HG02938 (cell line): Measurements from ENCODE around the gene SLC12A7.

ENCODE experiments used
- ATAC-seq: cut with Tn5 transposase; IDR thresholded peaks from one replicate; pipeline ENCODE4 v1.9.1; 2021; ENCODE audit warnings: mild to moderate bottlenecking, moderate library complexity; ENCODE audit not compliant: unreplicated experiment

Gene SLC12A7

DNA sequence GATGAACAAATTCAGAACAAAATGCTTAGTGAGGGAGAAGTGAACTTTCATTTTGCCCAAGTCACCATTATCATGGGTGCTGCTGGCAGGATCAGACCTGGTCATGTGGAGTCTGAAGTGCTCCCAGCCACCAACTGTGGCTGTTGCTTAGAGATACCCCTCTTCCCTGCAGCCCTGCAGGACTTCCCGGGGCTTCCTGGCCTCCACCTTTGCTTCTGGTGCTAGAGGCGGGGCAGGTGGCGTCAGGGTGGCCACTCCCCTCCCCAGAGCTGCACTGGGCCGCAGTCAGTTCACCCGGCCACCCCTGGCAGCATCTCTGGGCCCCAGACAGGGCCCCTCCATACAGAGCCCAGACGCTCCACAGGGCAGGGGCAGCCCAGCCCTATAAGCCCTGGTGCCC lies 30.0 kb upstream of the SLC12A7 start:
- ATAC-seq: no peak

DNA sequence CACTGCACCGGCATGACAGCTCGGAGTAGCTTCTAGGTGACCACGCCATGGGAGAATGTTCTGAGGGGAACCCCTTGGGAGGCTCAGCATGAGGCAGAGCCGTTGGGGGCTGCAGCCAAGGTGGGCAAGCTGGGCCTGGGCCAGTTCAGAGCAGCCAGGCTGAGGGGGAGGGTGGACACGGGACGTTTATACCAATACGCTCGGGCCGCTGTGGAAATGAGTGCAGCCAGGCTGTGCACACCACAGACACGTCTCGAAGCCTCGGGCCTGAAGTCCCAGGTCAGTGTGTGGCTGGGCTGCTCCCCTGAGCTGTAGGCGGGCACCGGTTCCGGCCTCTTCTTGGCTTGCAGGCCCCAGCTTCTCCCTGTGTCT lies 28.9 kb upstream of the SLC12A7 start:
- no peak for ATAC-seq

DNA sequence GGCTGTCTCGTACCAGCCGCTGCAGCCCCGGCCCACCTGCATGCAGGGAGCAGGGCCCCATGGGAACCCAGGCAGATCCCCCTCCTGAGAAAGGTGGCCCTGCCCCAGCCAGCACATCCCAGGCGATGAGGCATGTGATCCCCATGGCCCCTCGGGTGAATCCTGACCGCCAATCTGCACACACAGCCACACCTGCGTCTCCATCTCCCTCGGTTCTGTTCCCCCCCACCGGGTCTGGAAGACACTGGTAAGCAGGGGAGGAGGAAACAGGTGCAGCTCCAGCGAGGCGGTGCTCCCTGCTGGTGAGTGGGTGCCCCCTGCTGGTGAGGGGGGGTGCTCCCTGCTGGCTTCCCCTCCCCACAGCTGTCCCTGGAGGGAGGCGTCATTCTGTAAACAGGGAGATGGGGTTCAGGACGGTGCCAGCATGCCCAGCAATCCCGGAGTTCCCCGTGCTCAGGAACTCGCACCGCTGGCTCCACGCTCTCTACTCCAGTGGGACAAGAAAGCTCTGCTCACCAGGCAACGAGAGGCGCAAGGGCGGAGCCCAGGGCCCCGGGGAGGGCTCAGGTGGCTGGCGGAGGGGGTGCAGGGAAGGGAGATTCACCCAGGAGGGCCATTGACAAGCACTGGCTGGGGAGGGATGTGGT lies 28.4 kb upstream of the SLC12A7 start:
- ATAC-seq: no peak

GRCh38 chr5:1139331-1140170 lies 27.7 kb upstream of the SLC12A7 start:
- no peak for ATAC-seq

GRCh38 chr5:1138445-1139245 lies 26.8 kb upstream of the SLC12A7 start:
- ATAC-seq: no peak

GRCh38 chr5:1137567-1138444 lies 25.9 kb upstream of the SLC12A7 start:
- no peak for ATAC-seq

GRCh38 chr5:1136814-1137213 lies 25.0 kb upstream of the SLC12A7 start:
- no peak for ATAC-seq

GRCh38 chr5:1135696-1136525 lies 24.0 kb upstream of the SLC12A7 start:
- ATAC-seq: no peak

DNA sequence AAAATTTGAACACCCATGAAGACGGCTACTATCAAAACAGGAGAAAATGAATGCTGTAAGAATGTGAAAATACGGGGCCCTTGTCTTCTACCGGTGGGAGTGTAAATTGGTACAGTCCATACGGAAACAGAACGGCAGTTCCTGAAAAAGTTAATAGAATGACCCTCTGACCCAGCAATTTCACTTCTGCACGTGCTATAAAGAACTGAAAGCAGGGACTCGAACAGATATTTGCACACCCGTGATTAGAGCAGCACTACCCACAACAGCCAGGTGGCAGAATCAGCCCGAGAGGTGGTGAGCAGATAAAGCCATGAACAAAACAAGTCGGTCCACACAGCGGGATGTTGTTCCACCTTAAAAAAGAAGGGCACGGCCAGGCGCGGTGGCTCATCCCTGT lies 22.6 kb upstream of the SLC12A7 start:
- peak; percentile 54 for ATAC-seq

DNA sequence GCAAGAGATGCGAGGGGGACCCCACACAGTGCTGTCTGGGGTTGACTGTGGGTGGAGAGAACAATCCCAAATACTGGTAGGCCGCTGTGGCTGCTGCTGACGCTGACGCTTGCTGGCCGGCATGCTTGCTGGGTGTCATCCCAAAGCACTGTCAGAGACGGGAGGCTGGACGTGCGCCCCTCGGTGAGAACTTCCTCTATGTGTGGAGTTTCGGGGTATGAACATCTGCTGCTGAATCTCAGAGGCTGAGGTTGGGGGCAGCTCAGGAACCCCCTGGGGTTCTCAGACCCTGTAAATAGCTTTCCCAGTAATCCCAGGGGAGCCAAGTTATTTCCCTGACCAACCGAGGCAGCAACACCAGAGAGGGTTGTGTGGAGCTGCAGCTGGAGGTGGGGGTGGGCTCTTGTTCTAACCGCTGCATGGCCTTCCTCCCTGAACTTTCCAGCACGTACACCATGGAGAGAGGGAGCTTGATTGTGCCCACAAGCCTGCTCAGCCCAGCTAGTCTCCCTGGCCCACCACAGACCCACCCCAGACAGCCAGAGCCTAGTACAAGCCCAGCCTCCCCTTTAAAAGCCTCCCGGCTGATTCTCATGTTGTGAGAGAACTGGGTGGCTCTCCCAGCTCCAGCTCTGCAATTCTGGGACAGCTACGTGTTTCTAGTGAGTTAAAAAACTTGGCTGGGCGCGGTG lies 21.8 kb upstream of the SLC12A7 start:
- ATAC-seq: no peak

GRCh38 chr5:1133108-1133507 lies 21.2 kb upstream of the SLC12A7 start:
- ATAC-seq: no peak

- no peak for ATAC-seq
These were observed 20.7 kb upstream of the SLC12A7 start for GRCh38 chr5:1132570-1132969.

- no peak for ATAC-seq
These were observed 19.9 kb upstream of the SLC12A7 start for GRCh38 chr5:1131726-1132125.

GRCh38 chr5:1131191-1131621 lies 19.3 kb upstream of the SLC12A7 start:
- ATAC-seq: no peak

DNA sequence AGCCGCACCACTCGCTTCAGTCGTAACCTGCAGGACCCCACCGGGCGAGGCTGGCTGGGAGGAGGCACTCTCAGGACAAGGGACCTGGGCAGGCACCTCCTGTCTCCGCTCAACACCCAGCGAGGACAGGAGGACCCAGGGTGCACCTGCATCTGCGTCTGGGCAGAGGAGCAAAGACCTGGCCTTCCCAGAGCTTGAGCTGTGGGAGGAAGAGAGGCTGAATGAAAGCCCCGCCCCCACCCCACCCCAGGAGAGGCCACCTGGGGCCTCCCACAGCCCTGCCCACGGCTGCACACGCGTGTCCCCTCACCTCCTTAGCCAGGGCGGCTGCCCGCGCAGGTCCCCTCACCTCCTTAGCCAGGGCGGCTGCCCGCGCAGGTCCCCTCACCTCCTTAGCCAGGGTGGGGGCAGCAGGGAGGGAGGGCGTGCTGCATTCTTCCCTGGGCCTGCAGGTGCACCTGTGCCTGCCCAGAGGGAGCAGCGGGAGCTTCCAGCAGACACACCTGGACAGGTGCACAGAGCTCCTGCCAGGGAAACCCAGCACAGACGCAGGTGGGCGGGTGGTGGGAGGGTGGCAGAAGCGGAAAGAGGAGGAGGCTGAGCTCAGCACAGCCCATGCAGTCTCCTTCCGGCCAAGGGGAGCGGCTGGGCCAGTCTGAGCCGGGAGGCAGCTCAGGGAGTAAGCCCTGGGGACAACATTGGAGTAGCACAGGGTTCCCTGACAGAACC lies 18.5 kb upstream of the SLC12A7 start:
- ATAC-seq: no peak

DNA sequence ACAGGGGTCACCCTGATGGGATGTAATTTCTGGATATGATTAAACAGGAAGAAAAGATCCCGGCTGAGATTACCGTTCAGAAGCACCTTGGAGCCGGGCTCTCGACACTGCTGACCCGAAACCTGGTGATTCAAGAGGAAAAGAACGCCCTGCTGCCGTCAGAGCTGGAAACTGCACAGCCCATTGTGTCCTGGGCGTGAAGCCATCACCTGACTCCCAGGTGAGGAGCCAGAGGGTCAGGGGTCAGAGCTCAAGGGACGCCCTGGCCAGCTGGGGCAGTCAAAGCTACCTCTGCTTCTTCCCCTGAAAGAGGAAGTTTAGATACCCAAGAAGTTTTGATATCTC lies 17.8 kb upstream of the SLC12A7 start:
- no peak for ATAC-seq

- ATAC-seq: no peak
These were observed 17.3 kb upstream of the SLC12A7 start for GRCh38 chr5:1128977-1129710.
